ENCODE results near the gene SLC6A18.
"Not testable (repeated sequence)": the region's sequence is repeated elsewhere in the genome, so short reads cannot be mapped to it uniquely, and the experiment has no call there.

- TF ChIP-seq POLR2AphosphoS5 (IDR thresholded peaks at IDR 0.05; ENCODE audit: low read depth, low read length): not testable (repeated sequence)
- TF ChIP-seq, protein P1, sequence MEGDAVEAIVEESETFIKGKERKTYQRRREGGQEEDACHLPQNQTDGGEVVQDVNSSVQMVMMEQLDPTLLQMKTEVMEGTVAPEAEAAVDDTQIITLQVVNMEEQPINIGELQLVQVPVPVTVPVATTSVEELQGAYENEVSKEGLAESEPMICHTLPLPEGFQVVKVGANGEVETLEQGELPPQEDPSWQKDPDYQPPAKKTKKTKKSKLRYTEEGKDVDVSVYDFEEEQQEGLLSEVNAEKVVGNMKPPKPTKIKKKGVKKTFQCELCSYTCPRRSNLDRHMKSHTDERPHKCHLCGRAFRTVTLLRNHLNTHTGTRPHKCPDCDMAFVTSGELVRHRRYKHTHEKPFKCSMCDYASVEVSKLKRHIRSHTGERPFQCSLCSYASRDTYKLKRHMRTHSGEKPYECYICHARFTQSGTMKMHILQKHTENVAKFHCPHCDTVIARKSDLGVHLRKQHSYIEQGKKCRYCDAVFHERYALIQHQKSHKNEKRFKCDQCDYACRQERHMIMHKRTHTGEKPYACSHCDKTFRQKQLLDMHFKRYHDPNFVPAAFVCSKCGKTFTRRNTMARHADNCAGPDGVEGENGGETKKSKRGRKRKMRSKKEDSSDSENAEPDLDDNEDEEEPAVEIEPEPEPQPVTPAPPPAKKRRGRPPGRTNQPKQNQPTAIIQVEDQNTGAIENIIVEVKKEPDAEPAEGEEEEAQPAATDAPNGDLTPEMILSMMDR (IDR thresholded peaks at IDR 0.05): not testable (repeated sequence)
These were observed 42.3 kb downstream of the SLC6A18 start for GRCh38 chr5:1267464-1267863.

Measured in Panc1 (cell line).